HG03025 (cell line): ENCODE data around the gene CHST15.

Source experiments
- ATAC-seq: cut with Tn5 transposase; IDR thresholded peaks from one replicate; pipeline ENCODE4 v1.9.1; 2021; ENCODE audit warnings: mild to moderate bottlenecking, moderate library complexity; ENCODE audit not compliant: unreplicated experiment, low FRiP score

Gene CHST15

GRCh38 chr10:124084708-124085107 is 8.7 kb downstream of the CHST15 start:
- ATAC-seq, result no peak

- no peak for ATAC-seq
Measured at GRCh38 chr10:124083740-124084397, 9.5 kb downstream of the CHST15 start.

- ATAC-seq, result no peak
Measured at GRCh38 chr10:124083047-124083739, 10.2 kb downstream of the CHST15 start.

GRCh38 chr10:124082555-124082954 is 10.8 kb downstream of the CHST15 start:
- ATAC-seq, result no peak

- ATAC-seq, result no peak
Measured at GRCh38 chr10:124081547-124082140, 11.8 kb downstream of the CHST15 start.

GRCh38 chr10:124079864-124080263 is 13.5 kb downstream of the CHST15 start:
- ATAC-seq, result no peak

GRCh38 chr10:124078714-124079113 is 14.7 kb downstream of the CHST15 start:
- no peak for ATAC-seq

- ATAC-seq, result no peak
Measured at GRCh38 chr10:124078028-124078427, 15.4 kb downstream of the CHST15 start.

- no peak for ATAC-seq
Measured at GRCh38 chr10:124077208-124077993, 16.0 kb downstream of the CHST15 start.

GRCh38 chr10:124076148-124076733 is 17.2 kb downstream of the CHST15 start:
- ATAC-seq, result no peak

GRCh38 chr10:124075231-124075955 is 18.0 kb downstream of the CHST15 start:
- ATAC-seq, result no peak

- ATAC-seq, result no peak
Measured at GRCh38 chr10:124074501-124075109, 18.8 kb downstream of the CHST15 start.

- ATAC-seq, result no peak
Measured at GRCh38 chr10:124073978-124074377, 19.4 kb downstream of the CHST15 start.

GRCh38 chr10:124072541-124072940 is 20.9 kb downstream of the CHST15 start:
- no peak for ATAC-seq

GRCh38 chr10:124072106-124072505 is 21.3 kb downstream of the CHST15 start:
- ATAC-seq, result no peak

GRCh38 chr10:124071141-124071540 is 22.3 kb downstream of the CHST15 start:
- ATAC-seq, result no peak

GRCh38 chr10:124070666-124071065 is 22.7 kb downstream of the CHST15 start:
- no peak for ATAC-seq

GRCh38 chr10:124069341-124070264 is 23.8 kb downstream of the CHST15 start:
- no peak for ATAC-seq

GRCh38 chr10:124068929-124069328 is 24.5 kb downstream of the CHST15 start:
- no peak for ATAC-seq
